Natural killer cell (primary cell): ENCODE measurements around the gene MOB2. TPM values are rescaled to one million over a fixed set of nuclear protein-coding genes. Genes with fewer than 3 reads are reported as not detected.
"Not testable (repeated sequence)": the region's sequence is repeated elsewhere in the genome, so short reads cannot be mapped to it uniquely, and the experiment has no call there.

ENCODE experiments used
- ATAC-seq, 3 donors: fragments of 150-1000 bp in 2 of 3; fragments of 200-7000 bp in 1 of 3; cut with Tn5 transposase; 1 replicate in 1 of 3; 2 replicates in 2 of 3; pipeline ENCODE4 v1.10.0; 2021; ENCODE audit warnings: mild to moderate bottlenecking in 2 of 3, moderate library complexity in 2 of 3
- DNase-seq, 2 donors: peaks; one replicate each; pipeline versions ENCODE4 v3.0.0 to v3.0.0-alpha.2; 2013 to 2021; ENCODE audit warnings: mixed read lengths in 1 of 2
- H3K27ac ChIP-seq: one replicate; pipeline ENCODE4 v1.5.1; 2013; ENCODE audit warnings: mild to moderate bottlenecking, low read length
- H3K27me3 ChIP-seq: one replicate; pipeline ENCODE4 v1.6.1; 2013; ENCODE audit warnings: low read length; ENCODE audit not compliant: control insufficient read depth, insufficient read depth
- H3K36me3 ChIP-seq: one replicate; pipeline ENCODE4 v1.6.1; 2013; ENCODE audit warnings: low read length; ENCODE audit not compliant: control insufficient read depth, insufficient read depth
- H3K4me1 ChIP-seq: one replicate; pipeline ENCODE4 v1.6.1; 2013; ENCODE audit warnings: low read length; ENCODE audit not compliant: control insufficient read depth, insufficient read depth
- H3K4me3 ChIP-seq: one replicate; pipeline ENCODE4 v1.5.1; 2013; ENCODE audit warnings: low read length
- H3K9me3 ChIP-seq: one replicate; pipeline ENCODE4 v1.6.1; 2013; ENCODE audit warnings: low read length; ENCODE audit not compliant: control insufficient read depth, insufficient read depth
- H3K27ac Mint-ChIP-seq, 2 donors: one replicate each; pipeline ENCODE4 v1.8.0; 2022; ENCODE audit warnings: mild to moderate bottlenecking in 2 of 2, mixed read lengths in 2 of 2, moderate library complexity in 1 of 2
- H3K27me3 Mint-ChIP-seq, 2 donors: one replicate each; pipeline ENCODE4 v1.8.0; 2022; ENCODE audit warnings: low read depth in 2 of 2, mixed read lengths in 2 of 2
- H3K36me3 Mint-ChIP-seq: one replicate; pipeline ENCODE4 v1.8.0; 2022; ENCODE audit warnings: mixed read lengths
- H3K4me1 Mint-ChIP-seq, 2 donors: one replicate each; pipeline ENCODE4 v1.8.0; 2022; ENCODE audit warnings: mixed read lengths in 2 of 2
- H3K4me3 Mint-ChIP-seq: one replicate; pipeline ENCODE4 v1.8.0; 2022; ENCODE audit warnings: mild to moderate bottlenecking, moderate library complexity, mixed read lengths
- H3K9me3 Mint-ChIP-seq, 2 donors: one replicate each; pipeline ENCODE4 v1.8.0; 2022; ENCODE audit warnings: mixed read lengths in 2 of 2
- WGBS: methylation state at CpG from one replicate; pipeline ENCODE4 v1.1.7; 2013; ENCODE audit warnings: missing lambda C conversion rate; ENCODE audit not compliant: insufficient coverage; 5-methylcytosine and 5-hydroxymethylcytosine counted together
- intact Hi-C: fragments of 100-400 bp; cut with micrococcal nuclease; formaldehyde crosslinking; loops from one replicate; pipeline ENCODE4 v1.14.2; 2022
- total RNA-seq, 4 donors: library from RNA; stranded (reverse); fragments of 120-200 nt in 1 of 4; gene quantifications; one replicate each; pipeline versions ENCODE4 v1.2.3 to v1.2.4, GENCODE V29; 2013 to 2022
- TF ChIP-seq, protein P1 (sequence below): fragments of 200-600 bp; IDR thresholded peaks from one replicate; pipeline ENCODE4 v1.8.0; 2022; ENCODE audit warnings: antibody characterized with exemption

The MOB2 gene
- total RNA-seq, 3 donors from 2014 or later (not counting 1 experiment from before 2014, with no cell fraction given), result 61.9 to 79.6 (median 78.5) TPM

DNA sequence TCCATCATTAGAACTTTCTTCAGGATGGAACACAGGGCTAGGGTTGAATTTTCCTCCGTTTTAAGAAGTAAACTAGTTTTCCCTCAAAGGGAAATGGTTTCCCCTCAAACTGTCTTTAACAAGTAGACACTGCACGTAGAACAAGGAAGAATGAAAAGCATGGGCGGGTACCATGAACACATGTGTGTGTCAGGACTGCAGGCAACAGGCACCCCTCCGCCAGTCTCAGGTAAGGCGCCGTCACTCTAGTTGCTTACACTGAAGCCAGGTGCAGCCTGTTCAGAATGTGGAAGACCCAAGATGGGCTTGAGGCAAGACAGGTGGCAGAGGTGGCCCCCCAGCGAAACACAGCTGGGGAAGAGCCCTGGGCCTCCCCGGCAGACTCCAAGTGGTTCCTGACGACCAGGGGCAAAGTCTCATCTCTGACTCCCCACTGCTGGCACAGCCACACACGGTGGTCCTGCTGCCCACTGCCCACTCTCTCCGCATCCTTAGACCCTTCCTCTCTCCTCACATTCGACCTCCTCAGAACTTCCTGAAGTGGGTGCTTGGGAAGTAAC is 25.4 kb upstream of the MOB2 start:
- Histone ChIP-seq H3K36me3 (no peaks in the 10 kb centered on the region), H3K4me1 (peaks cover 50% of the 10 kb centered on the region), H3K27ac (no peak overlapping the region), H3K4me3 (no peak overlapping the region), H3K27me3 (no peaks in the 10 kb centered on the region), H3K9me3 (no peaks in the 10 kb centered on the region)
- Mint-ChIP-seq H3K27ac (peak overlapping the region; percentile 26 to 55), H3K4me3 (no peak overlapping the region), H3K4me1 (peaks cover 50 to 83% of the 10 kb centered on the region in 2 donors), H3K27me3 (no peaks in the 10 kb centered on the region), H3K36me3 (no peaks in the 10 kb centered on the region), H3K9me3 (no peaks in the 10 kb centered on the region)
- no peak for ATAC-seq
- intact Hi-C loops, result no loop called here
- TF ChIP-seq, protein P1, sequence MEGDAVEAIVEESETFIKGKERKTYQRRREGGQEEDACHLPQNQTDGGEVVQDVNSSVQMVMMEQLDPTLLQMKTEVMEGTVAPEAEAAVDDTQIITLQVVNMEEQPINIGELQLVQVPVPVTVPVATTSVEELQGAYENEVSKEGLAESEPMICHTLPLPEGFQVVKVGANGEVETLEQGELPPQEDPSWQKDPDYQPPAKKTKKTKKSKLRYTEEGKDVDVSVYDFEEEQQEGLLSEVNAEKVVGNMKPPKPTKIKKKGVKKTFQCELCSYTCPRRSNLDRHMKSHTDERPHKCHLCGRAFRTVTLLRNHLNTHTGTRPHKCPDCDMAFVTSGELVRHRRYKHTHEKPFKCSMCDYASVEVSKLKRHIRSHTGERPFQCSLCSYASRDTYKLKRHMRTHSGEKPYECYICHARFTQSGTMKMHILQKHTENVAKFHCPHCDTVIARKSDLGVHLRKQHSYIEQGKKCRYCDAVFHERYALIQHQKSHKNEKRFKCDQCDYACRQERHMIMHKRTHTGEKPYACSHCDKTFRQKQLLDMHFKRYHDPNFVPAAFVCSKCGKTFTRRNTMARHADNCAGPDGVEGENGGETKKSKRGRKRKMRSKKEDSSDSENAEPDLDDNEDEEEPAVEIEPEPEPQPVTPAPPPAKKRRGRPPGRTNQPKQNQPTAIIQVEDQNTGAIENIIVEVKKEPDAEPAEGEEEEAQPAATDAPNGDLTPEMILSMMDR, result no peak
- DNase-seq, result no peak
- WGBS, result 84% methylated on average over 12 of the region's 12 CpGs

DNA sequence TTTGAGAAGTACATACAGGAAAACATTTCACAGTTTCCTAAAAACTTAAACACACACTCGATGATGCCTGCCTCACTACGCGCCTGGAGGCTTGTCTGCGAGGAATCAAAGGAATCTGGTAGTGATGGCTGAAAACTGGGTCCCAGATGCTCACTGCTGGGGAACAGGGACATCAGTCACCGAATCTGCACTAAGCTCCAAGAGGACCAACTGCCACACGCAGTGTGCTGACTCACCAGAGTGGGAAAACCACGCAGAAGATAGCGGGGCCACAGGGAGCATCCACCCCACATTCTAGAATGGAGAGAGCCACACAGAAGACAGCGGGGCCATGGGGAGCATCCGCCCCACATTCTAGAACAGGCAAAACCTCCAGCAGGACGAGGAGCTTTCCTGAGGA is 24.3 kb upstream of the MOB2 start:
- Mint-ChIP-seq H3K4me3 (no peak overlapping the region), H3K27ac (no peak overlapping the region), H3K27me3 (no peaks in the 10 kb centered on the region), H3K9me3 (no peaks in the 10 kb centered on the region), H3K4me1 (peaks cover 46 to 82% of the 10 kb centered on the region in 2 donors), H3K36me3 (no peaks in the 10 kb centered on the region)
- no peak for DNase-seq
- no peaks in the 10 kb centered on the region for H3K36me3 ChIP-seq
- no peak for ATAC-seq
- no peak overlapping the region for H3K27ac ChIP-seq
- no peaks in the 10 kb centered on the region for H3K27me3 ChIP-seq
- TF ChIP-seq, protein P1, result no peak
- 69% methylated on average over 11 of the region's 11 CpGs for WGBS
- no peaks in the 10 kb centered on the region for H3K9me3 ChIP-seq
- peaks cover 43% of the 10 kb centered on the region for H3K4me1 ChIP-seq
- intact Hi-C loops, result no loop called here
- H3K4me3 ChIP-seq, result no peak overlapping the region

DNA sequence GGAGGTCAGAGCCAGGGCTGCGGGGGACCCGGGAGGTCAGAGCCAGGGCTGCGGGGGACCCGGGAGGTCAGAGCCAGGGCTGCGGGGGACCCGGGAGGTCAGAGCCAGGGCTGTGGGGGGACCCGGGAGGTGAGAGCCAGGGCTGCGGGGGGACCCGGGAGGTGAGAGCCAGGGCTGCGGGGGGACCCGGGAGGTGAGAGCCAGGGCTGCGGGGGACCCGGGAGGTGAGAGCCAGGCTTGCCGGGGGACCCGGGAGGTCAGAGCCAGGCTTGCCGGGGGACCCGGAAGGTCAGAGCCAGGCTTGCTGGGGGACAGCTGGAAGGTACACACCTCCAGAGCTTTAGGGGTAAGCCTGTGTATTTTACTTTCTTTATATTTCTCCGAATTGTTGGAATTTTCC is 23.8 kb upstream of the MOB2 start:
- H3K27ac Mint-ChIP-seq, H3K36me3 Mint-ChIP-seq, DNase-seq, H3K27ac ChIP-seq, intact Hi-C loops, H3K9me3 ChIP-seq, H3K36me3 ChIP-seq, H3K9me3 Mint-ChIP-seq, H3K27me3 Mint-ChIP-seq, ATAC-seq, H3K4me3 ChIP-seq, H3K4me3 Mint-ChIP-seq, H3K27me3 ChIP-seq: not testable (repeated sequence)
- H3K4me1 ChIP-seq, result peaks cover 40% of the 10 kb centered on the region
- H3K4me1 Mint-ChIP-seq, result peaks cover 40 to 76% of the 10 kb centered on the region in 2 donors
- 94% methylated on average over 15 of the region's 18 CpGs for WGBS

- Mint-ChIP-seq H3K4me3 (no peak overlapping the region), H3K27ac (peak overlapping the region; percentile 29 to 65), H3K9me3 (no peaks in the 10 kb centered on the region), H3K4me1 (peaks cover 36 to 70% of the 10 kb centered on the region in 2 donors), H3K36me3 (no peaks in the 10 kb centered on the region), H3K27me3 (no peaks in the 10 kb centered on the region)
- TF ChIP-seq, protein P1, result no peak
- H3K36me3 ChIP-seq, result no peaks in the 10 kb centered on the region
- H3K9me3 ChIP-seq, result no peaks in the 10 kb centered on the region
- 94% methylated on average over 20 of the region's 20 CpGs for WGBS
- intact Hi-C loops, result no loop called here
- no peak overlapping the region for H3K27ac ChIP-seq
- no peaks in the 10 kb centered on the region for H3K27me3 ChIP-seq
- ATAC-seq, result no peak
- peaks cover 34% of the 10 kb centered on the region for H3K4me1 ChIP-seq
- H3K4me3 ChIP-seq, result no peak overlapping the region
- no peak for DNase-seq
These were observed 23.2 kb upstream of the MOB2 start for GRCh38 chr11:1509626-1510255.
